HL-60/S4 (cell line): ENCODE results near the gene HEYL.
"Not testable (repeated sequence)": the region's sequence is repeated elsewhere in the genome, so short reads cannot be mapped to it uniquely, and the experiment has no call there.

ENCODE experiments used
- in situ Hi-C: fragments of 300-500 bp; cut with MboI; formaldehyde crosslinking; loops from 2 replicates; pipeline ENCODE4 v1.14.3; 2022; ENCODE audit warnings: low sequenced_read_pairs

The HEYL gene

GRCh38 chr1:39613250-39613649 is 26.2 kb downstream of the HEYL start:
- in situ Hi-C loops = no loop called here

GRCh38 chr1:39609618-39610331 is 29.7 kb downstream of the HEYL start:
- in situ Hi-C loops = no loop called here

GRCh38 chr1:39608921-39609320 is 30.5 kb downstream of the HEYL start:
- in situ Hi-C loops = no loop called here

- in situ Hi-C loops = not testable (repeated sequence)
Observed at GRCh38 chr1:39603677-39604076, 35.8 kb downstream of the HEYL start.

- in situ Hi-C loops = not testable (repeated sequence)
Observed at GRCh38 chr1:39601667-39602255, 37.7 kb downstream of the HEYL start.

GRCh38 chr1:39596163-39596562 is 43.3 kb downstream of the HEYL start:
- in situ Hi-C loops = no loop called here

- in situ Hi-C loops = no loop called here
Observed at GRCh38 chr1:39593386-39593785, 46.1 kb downstream of the HEYL start.

- in situ Hi-C loops = no loop called here
Observed at GRCh38 chr1:39592069-39592468, 47.4 kb downstream of the HEYL start.

- in situ Hi-C loops = no loop called here
Observed at GRCh38 chr1:39590546-39590945, 48.9 kb downstream of the HEYL start.

GRCh38 chr1:39585933-39586332 is 53.5 kb downstream of the HEYL start:
- in situ Hi-C loops = no loop called here

- in situ Hi-C loops = no loop called here
Observed at GRCh38 chr1:39576016-39576657, 63.3 kb downstream of the HEYL start.

- in situ Hi-C loops = no loop called here
Observed at GRCh38 chr1:39575191-39576015, 64.0 kb downstream of the HEYL start.

- in situ Hi-C loops = no loop called here
Observed at GRCh38 chr1:39574646-39575045, 64.8 kb downstream of the HEYL start.
